CD14-positive monocyte (primary cell): ENCODE results near the gene CD79B. TPM values are rescaled to one million over a fixed set of nuclear protein-coding genes. Genes with fewer than 3 reads are reported as not detected.

Experiments
- DNase-seq, 3 donors: peaks; one replicate each; pipeline ENCODE4 v3.0.0-alpha.2; 2011 to 2022
- H2AFZ ChIP-seq: 2 replicates; pipeline ENCODE4 v1.6.0; 2012; ENCODE audit warnings: mild to moderate bottlenecking, low read depth, low read length, inconsistent platforms; ENCODE audit not compliant: insufficient read depth, poor library complexity, severe bottlenecking
- H3K27ac ChIP-seq, 2 donors: 1 replicate in 1 of 2; 2 replicates in 1 of 2; pipeline ENCODE4 v1.5.1; 2012 to 2013; ENCODE audit warnings: low read length in 2 of 2, control low read depth in 1 of 2, inconsistent platforms in 1 of 2, low read depth in 1 of 2, mild to moderate bottlenecking in 1 of 2
- H3K27me3 ChIP-seq, 2 donors: one replicate each; pipeline versions ENCODE4 v1.6.0 to v1.6.1; 2011 to 2013; ENCODE audit warnings: low read length in 2 of 2; ENCODE audit not compliant: control insufficient read depth in 2 of 2, insufficient read depth in 2 of 2
- H3K36me3 ChIP-seq, 2 donors: replicated peaks in 1 of 2; 1 replicate in 1 of 2; 2 replicates in 1 of 2; pipeline versions ENCODE4 v1.5.1 to v1.6.1; 2012 to 2013; ENCODE audit warnings: low read length in 2 of 2, control low read depth in 1 of 2, inconsistent platforms in 1 of 2, mild to moderate bottlenecking in 1 of 2; ENCODE audit not compliant: insufficient read depth in 2 of 2, control insufficient read depth in 1 of 2
- H3K4me1 ChIP-seq, 2 donors: 1 replicate in 1 of 2; 2 replicates in 1 of 2; pipeline versions ENCODE4 v1.5.1 to v1.6.1; 2012 to 2013; ENCODE audit warnings: low read length in 2 of 2, control low read depth in 1 of 2, inconsistent platforms in 1 of 2, mild to moderate bottlenecking in 1 of 2, moderate library complexity in 1 of 2; ENCODE audit not compliant: insufficient read depth in 2 of 2, control insufficient read depth in 1 of 2
- H3K4me2 ChIP-seq: replicated peaks from 2 replicates; pipeline ENCODE3; 2012; ENCODE audit warnings: low read length, moderate library complexity, mild to moderate bottlenecking; ENCODE audit not compliant: poor library complexity, severe bottlenecking; ENCODE audit errors: extremely low read depth
- H3K4me3 ChIP-seq, 3 experiments: fragments of 200-600 bp in 1 of 3; sonication (generic) in 1 of 3; replicated peaks in 1 of 3; 1 replicate in 2 of 3; 2 replicates in 1 of 3; pipeline ENCODE4 v1.5.1; 2011 to 2013; ENCODE audit warnings: low read length in 3 of 3, mild to moderate bottlenecking in 3 of 3, control low read depth in 2 of 3, low read depth in 2 of 3, inconsistent platforms in 1 of 3, moderate library complexity in 1 of 3
- H3K79me2 ChIP-seq: 2 replicates; pipeline ENCODE4 v1.6.0; 2012; ENCODE audit warnings: mild to moderate bottlenecking, control low read depth, inconsistent platforms, low read length, moderate library complexity; ENCODE audit not compliant: insufficient read depth
- H3K9ac ChIP-seq: 2 replicates; pipeline ENCODE4 v1.6.0; 2017; ENCODE audit warnings: low read length, mild to moderate bottlenecking; ENCODE audit not compliant: insufficient read depth, poor library complexity, severe bottlenecking
- H3K9me3 ChIP-seq, 2 donors: replicated peaks in 1 of 2; 1 replicate in 1 of 2; 2 replicates in 1 of 2; pipeline versions ENCODE4 v1.5.1 to v1.6.1; 2012 to 2013; ENCODE audit warnings: low read length in 2 of 2, control low read depth in 1 of 2; ENCODE audit not compliant: control insufficient read depth in 1 of 2, insufficient read depth in 1 of 2
- H4K20me1 ChIP-seq: 2 replicates; pipeline ENCODE4 v1.6.0; 2012; ENCODE audit warnings: mild to moderate bottlenecking, low read length, control low read depth, moderate library complexity; ENCODE audit not compliant: insufficient read depth
- H3K27ac Mint-ChIP-seq, 7 donors: one replicate each; pipeline ENCODE4 v1.8.0; 2020; ENCODE audit warnings: mild to moderate bottlenecking in 7 of 7, mixed read lengths in 7 of 7, moderate library complexity in 6 of 7, inconsistent platforms in 2 of 7
- H3K27me3 Mint-ChIP-seq, 3 donors: one replicate each; pipeline ENCODE4 v1.8.0; 2021 to 2022; ENCODE audit warnings: low read depth in 3 of 3, mild to moderate bottlenecking in 3 of 3, mixed read lengths in 3 of 3, moderate library complexity in 3 of 3, inconsistent platforms in 1 of 3
- H3K36me3 Mint-ChIP-seq, 2 donors: one replicate each; pipeline ENCODE4 v1.8.0; 2020; ENCODE audit warnings: mixed read lengths in 2 of 2, inconsistent platforms in 1 of 2, mild to moderate bottlenecking in 1 of 2
- H3K4me1 Mint-ChIP-seq: one replicate; pipeline ENCODE4 v1.8.0; 2020; ENCODE audit warnings: mild to moderate bottlenecking, mixed read lengths
- H3K4me3 Mint-ChIP-seq, 2 donors: one replicate each; pipeline ENCODE4 v1.8.0; 2020; ENCODE audit warnings: mild to moderate bottlenecking in 2 of 2, mixed read lengths in 2 of 2, moderate library complexity in 1 of 2
- H3K9me3 Mint-ChIP-seq, 7 donors: one replicate each; pipeline ENCODE4 v1.8.0; 2020 to 2022; ENCODE audit warnings: mixed read lengths in 7 of 7, mild to moderate bottlenecking in 6 of 7, moderate library complexity in 6 of 7, inconsistent platforms in 2 of 7
- CTCF ChIP-seq: fragments of 200-600 bp; IDR thresholded peaks from one replicate; pipeline ENCODE4 v1.8.0; 2022; ENCODE audit warnings: antibody characterized with exemption, mild to moderate bottlenecking
- WGBS: methylation state at CpG from one replicate; pipeline ENCODE4 v1.1.5; 2013; ENCODE audit warnings: missing lambda C conversion rate; ENCODE audit not compliant: insufficient coverage; 5-methylcytosine and 5-hydroxymethylcytosine counted together
- intact Hi-C, 2 donors: fragments of 100-400 bp; cut with micrococcal nuclease; formaldehyde crosslinking; loops; one replicate each; pipeline versions ENCODE4 v1.15.0 to v1.15.1; 2023
- polyA plus RNA-seq, 3 donors: library from polyadenylated mRNA; depleted of rRNA in 1 of 3; unstranded in 2 of 3; stranded (reverse) in 1 of 3; fragments of 300-500 nt in 2 of 3; fragments of >200 nt in 1 of 3; fragmentation: Illumina TruSeq in 2 of 3; gene quantifications; 1 replicate in 2 of 3; 2 replicates in 1 of 3; pipeline ENCODE4 v1.2.3, GENCODE V29; 2012 to 2021

CD79B gene
- polyA plus RNA-seq, 3 donors: 19.6 to 21.8 (median 20.9) TPM

DNA sequence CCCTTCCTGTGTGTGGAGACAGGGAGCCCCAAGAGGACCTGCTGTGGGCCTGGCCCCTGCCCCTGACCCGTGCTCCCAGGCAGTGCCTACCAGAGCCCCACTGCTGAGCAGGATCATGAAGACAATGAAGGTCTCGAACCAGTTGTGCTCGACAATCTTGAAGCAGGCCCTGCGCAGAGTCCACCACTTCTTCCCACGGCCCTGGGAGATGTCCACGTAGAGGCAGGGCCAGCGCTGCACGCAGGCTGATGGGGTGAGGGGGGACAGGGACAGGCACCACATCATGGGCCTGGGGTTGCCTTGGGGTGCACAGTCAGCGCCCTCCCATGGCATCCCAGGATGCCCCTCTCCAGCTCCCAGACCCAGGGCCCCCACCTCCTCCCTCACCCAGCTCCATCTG is 16.4 kb upstream of the CD79B start:
- no peak overlapping the region for H3K4me3 Mint-ChIP-seq
- no peak for DNase-seq
- peaks cover 9 to 10% of the 10 kb centered on the region in 2 donors for H3K4me1 ChIP-seq

GRCh38 chr17:63947711-63948330 is 15.7 kb upstream of the CD79B start:
- TF ChIP-seq CTCF: no peak
- no peak for DNase-seq
- WGBS: 72% methylated on average over 16 of the region's 18 CpGs
- Histone ChIP-seq H3K9ac (no peak overlapping the region), H3K27ac (no peak overlapping the region), H3K27me3 (no peaks in the 10 kb centered on the region), H3K36me3 (no peaks in the 10 kb centered on the region), H3K4me2 (no peak overlapping the region), H4K20me1 (no peaks in the 10 kb centered on the region), H3K79me2 (no peaks in the 10 kb centered on the region), H3K4me1 (peaks cover 9 to 10% of the 10 kb centered on the region in 2 donors), H3K9me3 (no peaks in the 10 kb centered on the region), H3K4me3 (no peak overlapping the region), H2AFZ (no peak overlapping the region)
- Mint-ChIP-seq H3K4me1 (peaks cover 6% of the 10 kb centered on the region), H3K27me3 (peaks cover 0 to 8% (median 7%) of the 10 kb centered on the region in 3 donors), H3K9me3 (no peaks in the 10 kb centered on the region), H3K4me3 (no peak overlapping the region), H3K36me3 (no peaks in the 10 kb centered on the region), H3K27ac (no peak overlapping the region)
- intact Hi-C loops: loop anchor here in 1 of 2 donors (2.0 to 5.0 kb wide), 2 partner anchors 29 to 46 kb away; partner anchors contain the start of gene GH1

More for the DNA sequence above, 16.4 kb upstream of the CD79B start:
- no peaks in the 10 kb centered on the region for H3K27me3 ChIP-seq
- H4K20me1 ChIP-seq: no peaks in the 10 kb centered on the region
- H3K4me2 ChIP-seq: no peak overlapping the region
- no peaks in the 10 kb centered on the region for H3K79me2 ChIP-seq
- no peaks in the 10 kb centered on the region for H3K9me3 Mint-ChIP-seq
- no peak overlapping the region for H3K9ac ChIP-seq
- no peak overlapping the region for H3K27ac ChIP-seq
- 95% methylated on average over 7 of the region's 9 CpGs for WGBS
- H3K36me3 ChIP-seq: no peaks in the 10 kb centered on the region
- no peaks in the 10 kb centered on the region for H3K36me3 Mint-ChIP-seq
- H2AFZ ChIP-seq: no peak overlapping the region
- H3K9me3 ChIP-seq: no peaks in the 10 kb centered on the region
- H3K27ac Mint-ChIP-seq: no peak overlapping the region
- TF ChIP-seq CTCF: no peak
- H3K27me3 Mint-ChIP-seq: peaks cover 0 to 8% (median 7%) of the 10 kb centered on the region in 3 donors
- peaks cover 6% of the 10 kb centered on the region for H3K4me1 Mint-ChIP-seq
- H3K4me3 ChIP-seq: no peak overlapping the region
- intact Hi-C loops: loop anchor here in 1 of 2 donors (5.0 kb wide), 1 partner anchor 46 kb away; no protein-coding TSS in a partner anchor
